MCF 10A (cell line): ENCODE results near the gene INAFM2. TPM values are rescaled to one million over a fixed set of nuclear protein-coding genes. Genes with fewer than 3 reads are reported as not detected.

Source experiments
- Bru-seq: library from RNA; stranded (reverse); fragments of 400-500 nt; gene quantifications from one replicate; lab custom pipeline; 2021; lab: Mats Ljungman, UMichigan
- BruChase-seq, 2 experiments: library from RNA; stranded (reverse); fragments of 400-500 nt; gene quantifications; one replicate each; lab custom pipeline; 2021; lab: Mats Ljungman, UMichigan
- BruUV-seq: library from RNA; stranded (reverse); fragments of 400-500 nt; replicated peaks from 2 replicates; lab custom pipeline; 2021; lab: Mats Ljungman, UMichigan
- CTCF ChIA-PET: fragments of 300-600 bp; sonication (Branson Sonifier 250); formaldehyde crosslinking; extraction: SDS; loops from one replicate; lab custom pipeline; 2021; ENCODE audit warnings: antibody characterized with exemption, inconsistent platforms; lab: Yijun Ruan, JAX
- POLR2A ChIA-PET: fragments of 300-600, 350-650 bp; sonication (Branson Sonifier 250); formaldehyde crosslinking; extraction: SDS; loops from one replicate; lab custom pipeline; 2020; ENCODE audit warnings: antibody characterized with exemption, inconsistent platforms; lab: Yijun Ruan, JAX
- DNase-seq: peaks from one replicate; pipeline ENCODE4 v3.0.0-alpha.2; 2018; ENCODE audit not compliant: unreplicated experiment
- H3K27ac Mint-ChIP-seq: one replicate; pipeline ENCODE4 v1.8.0; 2022; ENCODE audit warnings: mild to moderate bottlenecking, low read depth, mixed read lengths; ENCODE audit not compliant: unreplicated experiment
- H3K27me3 Mint-ChIP-seq: one replicate; pipeline ENCODE4 v1.8.0; 2022; ENCODE audit warnings: mixed read lengths; ENCODE audit not compliant: insufficient read depth, unreplicated experiment
- H3K36me3 Mint-ChIP-seq: one replicate; pipeline ENCODE4 v1.8.0; 2022; ENCODE audit warnings: mild to moderate bottlenecking, moderate library complexity, mixed read lengths; ENCODE audit not compliant: insufficient read depth, unreplicated experiment
- H3K4me1 Mint-ChIP-seq: one replicate; pipeline ENCODE4 v1.8.0; 2022; ENCODE audit warnings: mixed read lengths; ENCODE audit not compliant: insufficient read depth, unreplicated experiment
- H3K4me3 Mint-ChIP-seq: one replicate; pipeline ENCODE4 v1.8.0; 2022; ENCODE audit warnings: mild to moderate bottlenecking, moderate library complexity, mixed read lengths; ENCODE audit not compliant: unreplicated experiment
- H3K9me3 Mint-ChIP-seq: one replicate; pipeline ENCODE4 v1.8.0; 2022; ENCODE audit warnings: mixed read lengths; ENCODE audit not compliant: unreplicated experiment
- CTCF ChIP-seq: fragments of 200-600 bp; IDR thresholded peaks from one replicate; pipeline ENCODE4 v1.8.0; 2022; ENCODE audit warnings: antibody characterized with exemption, mild to moderate bottlenecking; ENCODE audit not compliant: unreplicated experiment
- intact Hi-C: fragments of 100-400 bp; cut with micrococcal nuclease; formaldehyde crosslinking; loops from 2 replicates; pipeline ENCODE4 v1.14.1; 2022
- long read RNA-seq: library from polyadenylated mRNA; stranded (forward); transcript quantifications from one replicate; pipeline ENCODE4 v2.0.0, GENCODE V29; 2022
- total RNA-seq: library from RNA; stranded (reverse); gene quantifications from 2 replicates; pipeline ENCODE4 v1.2.3, GENCODE V29; 2022

The INAFM2 gene
- total RNA-seq: 14.9 and 15.7 TPM in 2 replicates
- percentile 54 among the genes with signal in this experiment for Bru-seq, nascent RNA
- BruChase-seq, experiment 1, labeled RNA remaining after a 6-hour chase: percentile 88 among the genes with signal in this experiment
- percentile 78 among the genes with signal in this experiment for BruChase-seq, experiment 2, labeled RNA remaining after a 2-hour chase
- long read RNA-seq, transcript INAFM2-202 (1 exons, 3,052 nt): major isoform, 9 of 9 reads
- long read RNA-seq, partial matches to known transcripts: 0 of 9 reads
- long read RNA-seq, other reads (novel, unspliced or antisense): 0 of 9 reads

GRCh38 chr15:40323239-40323952 lies at the start of gene INAFM2:
Gene INAFM2 (plus strand): TSS chr15:40323692. CDS start chr15:40324056, 364 bp downstream.
- TF ChIP-seq CTCF: peak; percentile 32
- peaks cover 30% of the 10 kb centered on the region for H3K4me1 Mint-ChIP-seq
- intact Hi-C loops: no loop called here

GRCh38 chr15:40274350-40275274 lies 48.9 kb upstream of the INAFM2 start:
- no peaks in the 10 kb centered on the region for H3K27me3 Mint-ChIP-seq
- H3K36me3 Mint-ChIP-seq: peaks cover 17% of the 10 kb centered on the region
- intact Hi-C loops: loop anchor here (1.0 to 10.0 kb wide), 5 partner anchors 34 to 490 kb away; partner anchors contain the start of genes BMF and FSIP1
- H3K27ac Mint-ChIP-seq: no peak overlapping the region
- no peaks in the 10 kb centered on the region for H3K4me1 Mint-ChIP-seq
- DNase-seq: peak; percentile 80
- TF ChIP-seq CTCF: peak; percentile 100
- H3K4me3 Mint-ChIP-seq: no peak overlapping the region
- H3K9me3 Mint-ChIP-seq: no peaks in the 10 kb centered on the region
- POLR2A ChIA-PET: interaction anchor here (0.7 to 1.5 kb wide), 7 partner anchors 35 to 229 kb away, joined by 3 to 17 read pairs (median 4); partner anchors contain the start of gene PAK6
- no TSS peak for BruUV-seq
- CTCF ChIA-PET: interaction anchor here (0.5 to 14.7 kb wide), 65 partner anchors 8 to 844 kb away, joined by 3 to 657 read pairs (median 5); partner anchors contain the start of genes ANKRD63, CCDC9B, IVD and PAK6

More at GRCh38 chr15:40323239-40323952, at the start of gene INAFM2:
- ChIA-PET POLR2A (interaction anchor here (0.7 to 2.3 kb wide), 11 partner anchors 10 to 541 kb away, joined by 3 to 10 read pairs (median 5); partner anchors contain the start of genes CCDC9B, FSIP1 and PAK6), CTCF (interaction anchor here (0.6 to 7.1 kb wide), 13 partner anchors 11 to 714 kb away, joined by 3 to 123 read pairs (median 7); partner anchors contain the start of genes CCDC9B and IVD)
- Mint-ChIP-seq H3K36me3 (peaks cover 14% of the 10 kb centered on the region), H3K4me3 (peak within 1 kb of the TSS; percentile 69), H3K27me3 (no peaks in the 10 kb centered on the region), H3K27ac (no peak within 1 kb of the TSS), H3K9me3 (no peaks in the 10 kb centered on the region)
- BruUV-seq: no TSS peak
- DNase-seq: peak; percentile 89

- Mint-ChIP-seq H3K27me3 (no peaks in the 10 kb centered on the region), H3K27ac (no peak overlapping the region), H3K4me1 (no peaks in the 10 kb centered on the region), H3K36me3 (peaks cover 17% of the 10 kb centered on the region), H3K4me3 (no peak overlapping the region), H3K9me3 (no peaks in the 10 kb centered on the region)
- TF ChIP-seq CTCF: no peak
- BruUV-seq: no TSS peak
- intact Hi-C loops: loop anchor here (10.0 kb wide), 2 partner anchors 171 to 491 kb away; partner anchors contain the start of genes BMF and FSIP1
- POLR2A ChIA-PET: interaction anchor here (1.2 to 1.3 kb wide), 2 partner anchors 35 to 62 kb away, joined by 3 read pairs; no protein-coding TSS in a partner anchor
- no peak for DNase-seq
- CTCF ChIA-PET: interaction anchor here (0.6 to 14.7 kb wide), 17 partner anchors 14 to 372 kb away, joined by 3 to 657 read pairs (median 36); partner anchors contain the start of genes CCDC9B, DISP2, PAK6 and PLCB2
Observed at GRCh38 chr15:40275523-40275922, 48.0 kb upstream of the INAFM2 start.
